Left renal pelvis (tissue), 4 donors: Measurements from ENCODE around the gene SAMD4A. TPM values are rescaled to one million over a fixed set of nuclear protein-coding genes. Genes with fewer than 3 reads are reported as not detected.

Source experiments
- DNase-seq, 4 donors: peaks; one replicate each; pipeline ENCODE4 v3.0.0-alpha.2; 2013; ENCODE audit warnings: low read depth in 4 of 4, low spot score in 3 of 4
- polyA plus RNA-seq, 4 donors: library from polyadenylated mRNA; unstranded; fragments of 120-200 nt; gene quantifications; one replicate each; pipeline ENCODE4 v1.2.1, GENCODE V29; 2013; ENCODE audit not compliant: insufficient read length in 4 of 4

The SAMD4A gene
- polyA plus RNA-seq, 4 donors: 9.4 to 16.9 (median 10.3) TPM

GRCh38 chr14:54840798-54841197 lies 273.9 kb downstream of the SAMD4A start:
- DNase-seq: no peak

Other genes starting within 250 kb of the SAMD4A start
- 10 to 100 TPM; 20.2 to 29.9 (median 28.6) TPM for gene CDKN3, start 170.1 kb upstream of the SAMD4A start, polyA plus RNA-seq
- 100 to 1,000 TPM; 110 to 171 (median 137) TPM for gene CNIH1, start 125.8 kb upstream of the SAMD4A start, polyA plus RNA-seq
- 100 to 1,000 TPM in 2 of 4 donors, 10 to 100 TPM in 2; 84.7 to 112 (median 99.9) TPM for gene GMFB, start 78.1 kb upstream of the SAMD4A start, polyA plus RNA-seq
- 10 to 100 TPM; 31.8 to 38.9 (median 34.6) TPM for gene CGRRF1, start 57.2 kb upstream of the SAMD4A start, polyA plus RNA-seq